Adipose tissue (tissue), 3 donors: ENCODE measurements around the gene KCNA10. TPM values are rescaled to one million over a fixed set of nuclear protein-coding genes. Genes with fewer than 3 reads are reported as not detected.

Source experiments
- H3K27ac ChIP-seq: one replicate; pipeline ENCODE4 v1.5.1; 2013; ENCODE audit warnings: low read depth, low read length
- WGBS, 3 donors: extraction: QIAGEN DNeasy Blood & Tissue Kit; methylation state at CpG; one replicate each; pipeline ENCODE4 v1.1.7; 2013; 5-methylcytosine and 5-hydroxymethylcytosine counted together
- polyA plus RNA-seq, 3 donors: library from polyadenylated mRNA; stranded (reverse); fragments of 200-250 nt; gene quantifications; one replicate each; pipeline ENCODE4 v1.2.3, GENCODE V29; 2013
- donor health status: healthy with polysubstance abuse.
- donor health status: Bipolar disorder and iron deficiency.
- donor health status: healthy.

The KCNA10 gene
- polyA plus RNA-seq, 3 donors: not detected

DNA sequence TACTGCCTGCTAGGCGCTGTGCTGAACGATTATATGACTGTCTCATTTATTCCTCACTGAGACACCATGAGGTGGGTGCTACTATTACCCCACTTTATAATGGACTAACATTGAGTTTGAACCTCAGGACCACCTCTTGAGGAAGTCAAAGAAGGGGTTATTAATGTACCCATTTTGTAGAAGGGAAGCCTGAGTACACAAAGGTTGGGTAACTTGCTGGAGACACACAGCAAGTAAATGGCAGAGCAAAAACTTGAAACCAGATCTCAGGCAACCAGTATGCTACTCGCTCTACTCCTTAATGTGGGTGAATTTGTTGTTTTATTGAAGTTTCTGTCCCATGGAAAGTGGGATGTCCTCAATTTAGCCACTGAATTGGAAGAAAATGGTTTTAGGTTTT, 30.1 kb downstream of the KCNA10 start:
- no peak overlapping the region for H3K27ac ChIP-seq
- 63 to 66% (median 64%) methylated on average over 3 of the region's 3 CpGs for WGBS, 3 donors

GRCh38 chr1:110488161-110488560, 30.8 kb downstream of the KCNA10 start:
- 75 to 83% (median 78%) methylated on average over 12 of the region's 12 CpGs for WGBS, 3 donors

DNA sequence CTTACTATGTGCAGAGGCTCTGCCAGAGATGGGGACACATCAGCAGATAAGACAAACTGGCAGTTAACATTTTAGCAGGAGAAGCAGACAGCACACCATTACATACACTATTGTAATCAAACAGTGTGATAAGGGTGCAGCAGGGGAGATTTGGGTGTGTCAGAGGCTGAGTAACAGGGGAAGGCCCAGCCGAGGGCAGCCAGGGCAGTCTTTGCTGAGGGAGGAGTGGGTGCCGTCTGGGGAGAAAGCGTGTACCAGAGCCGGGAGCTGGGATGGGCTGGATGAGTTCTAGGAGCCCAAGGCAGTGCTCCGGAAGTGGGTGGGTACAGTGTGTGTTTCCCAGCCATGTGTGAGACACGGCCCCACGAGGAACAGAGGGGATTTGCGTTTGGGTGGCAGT, 31.2 kb downstream of the KCNA10 start:
- H3K27ac ChIP-seq: no peak overlapping the region
- WGBS, 3 donors: 45 to 54% (median 49%) methylated on average over 8 of the region's 8 CpGs

More at GRCh38 chr1:110488161-110488560, 30.8 kb downstream of the KCNA10 start:
- no peak overlapping the region for H3K27ac ChIP-seq

DNA sequence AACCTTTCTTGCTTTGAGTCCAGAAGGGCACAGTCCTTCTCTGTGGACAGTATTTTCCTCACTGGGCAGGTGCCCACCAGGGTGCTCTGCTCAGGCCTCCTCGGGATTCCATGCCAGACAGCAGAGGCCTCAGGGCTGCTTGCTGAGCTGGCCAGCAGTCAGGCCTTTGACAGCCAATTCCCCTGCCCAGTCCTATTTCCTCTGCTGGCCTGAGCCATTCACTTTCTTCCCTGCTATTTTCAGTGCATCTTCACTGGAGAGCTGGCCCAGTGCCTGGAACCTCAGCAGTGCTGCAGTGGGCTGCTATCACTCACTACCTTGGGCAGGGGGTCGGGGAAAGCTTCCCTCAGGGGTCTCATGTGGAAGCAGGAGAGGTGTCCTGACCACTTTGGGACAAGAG, 33.2 kb downstream of the KCNA10 start:
- H3K27ac ChIP-seq: no peak overlapping the region
- WGBS, 3 donors: 38 to 71% (median 50%) methylated on average over 2 of the region's 2 CpGs

DNA sequence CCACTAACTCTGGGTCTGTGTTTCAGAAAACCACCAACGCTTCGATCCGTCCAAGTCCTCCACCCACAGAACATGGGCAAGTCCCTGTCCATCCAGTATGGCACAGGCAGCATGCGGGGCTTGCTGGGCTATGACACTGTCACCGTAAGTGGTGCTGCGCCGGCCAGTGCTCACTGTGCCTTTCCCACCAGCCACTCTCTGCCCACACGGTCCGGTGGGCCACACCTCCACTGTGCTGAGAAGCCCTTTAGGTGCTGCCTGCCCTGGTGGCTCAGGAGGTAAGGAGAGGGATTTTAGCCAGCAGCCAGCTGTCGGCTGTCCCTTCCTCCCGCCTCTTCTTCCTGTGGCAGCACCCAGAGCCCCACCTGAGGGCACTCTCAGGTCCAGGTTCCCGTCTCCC, 34.2 kb downstream of the KCNA10 start:
- 84 to 92% (median 88%) methylated on average over 12 of the region's 12 CpGs for WGBS, 3 donors
- no peak overlapping the region for H3K27ac ChIP-seq

DNA sequence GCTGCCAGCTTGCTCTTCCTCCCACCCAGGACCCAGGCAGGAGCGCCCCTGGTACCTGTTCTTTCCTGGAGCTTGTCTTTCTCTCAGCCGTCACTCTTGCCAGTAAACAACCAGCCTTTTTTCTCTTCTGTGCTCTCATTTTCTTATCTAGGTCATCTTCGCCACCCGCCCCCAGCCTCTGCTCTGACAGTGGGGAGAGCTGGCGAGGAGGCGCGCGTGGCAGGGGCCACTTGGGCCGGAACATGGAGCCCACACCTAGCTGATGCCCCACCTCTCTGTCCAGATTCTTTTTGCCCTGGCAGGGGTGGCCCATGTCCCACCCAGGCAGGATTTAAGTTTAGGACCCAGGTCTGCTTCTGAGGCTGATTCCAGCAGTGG, 35.7 kb downstream of the KCNA10 start:
- no peak overlapping the region for H3K27ac ChIP-seq
- WGBS, 3 donors: 55 to 80% (median 73%) methylated on average over 9 of the region's 9 CpGs

DNA sequence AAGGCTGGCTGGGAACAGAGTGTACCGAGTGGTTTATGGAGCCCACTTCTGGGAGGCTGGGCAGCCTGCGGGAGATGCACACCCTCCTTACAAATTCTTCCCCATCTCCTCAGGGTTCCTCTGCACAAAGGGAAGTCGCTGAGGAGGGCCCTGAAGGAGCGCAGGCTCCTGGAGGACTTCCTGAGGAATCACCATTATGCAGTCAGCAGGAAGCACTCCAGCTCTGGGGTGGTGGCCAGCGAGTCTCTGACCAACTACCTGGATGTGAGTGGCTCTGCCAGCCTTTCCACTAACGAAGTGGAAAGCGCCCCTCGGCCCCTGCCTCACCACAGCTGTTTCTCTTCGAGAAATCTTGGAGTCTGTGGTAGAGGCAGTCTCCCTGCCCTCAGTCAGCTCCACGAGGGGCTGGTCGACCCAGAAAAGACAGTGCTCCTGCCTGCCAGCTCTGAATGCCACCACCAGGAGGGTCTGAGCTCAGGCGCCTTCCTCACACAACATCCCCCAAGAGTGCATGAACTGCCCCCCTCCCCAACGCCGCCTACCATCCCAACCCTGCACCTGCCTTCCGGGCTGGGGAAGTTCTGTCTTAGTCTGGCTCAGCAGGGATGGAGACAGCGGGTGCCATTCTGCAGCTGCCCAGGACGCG, 36.2 kb downstream of the KCNA10 start:
- WGBS, 3 donors: 41 to 47% (median 42%) methylated on average over 17 to 18 of the region's 18 CpGs

GRCh38 chr1:110481968-110482623, 36.9 kb downstream of the KCNA10 start:
- WGBS, 3 donors: 48 to 54% (median 53%) methylated on average over 12 of the region's 12 CpGs
- no peak overlapping the region for H3K27ac ChIP-seq

More for the DNA sequence above, 36.2 kb downstream of the KCNA10 start:
- no peak overlapping the region for H3K27ac ChIP-seq

- no peak overlapping the region for H3K27ac ChIP-seq
- WGBS, 3 donors: 54 to 69% (median 59%) methylated on average over 4 of the region's 4 CpGs
Measured at GRCh38 chr1:110480356-110481096, 38.4 kb downstream of the KCNA10 start.

GRCh38 chr1:110478886-110479285, 40.1 kb downstream of the KCNA10 start:
- no peak overlapping the region for H3K27ac ChIP-seq
- WGBS, 3 donors: 88 to 93% (median 90%) methylated on average over 8 of the region's 8 CpGs

GRCh38 chr1:110477967-110478640, 40.9 kb downstream of the KCNA10 start:
- no peak overlapping the region for H3K27ac ChIP-seq
- 66 to 82% (median 80%) methylated on average over 3 of the region's 3 CpGs for WGBS, 3 donors

DNA sequence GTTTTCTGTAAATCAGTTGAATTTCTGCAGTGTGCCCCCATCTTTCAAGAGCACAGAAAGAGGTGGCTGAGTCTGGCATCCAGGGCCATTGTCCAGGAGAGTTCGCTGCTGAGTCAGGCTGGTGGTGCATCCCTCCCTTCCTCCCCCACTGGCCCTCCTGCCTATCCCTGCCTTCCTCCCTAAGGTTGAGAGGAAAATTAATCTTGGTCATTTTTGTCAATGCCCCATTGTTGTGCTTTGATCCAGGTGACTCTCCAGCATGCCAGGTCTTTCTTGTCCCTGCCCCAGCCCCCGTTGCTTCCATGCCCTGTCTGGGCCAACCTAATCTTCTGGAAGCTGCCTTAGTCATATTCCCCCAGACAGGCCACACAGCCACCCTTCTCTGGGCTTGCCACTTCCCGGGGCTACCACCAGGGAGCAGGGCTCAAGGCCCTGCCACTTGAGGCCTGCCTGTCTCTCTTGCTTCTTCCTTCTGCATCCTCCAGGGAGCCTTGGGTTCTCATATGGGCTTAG, 41.5 kb downstream of the KCNA10 start:
- WGBS, 3 donors: 45 to 76% (median 73%) methylated on average over 3 of the region's 3 CpGs
- no peak overlapping the region for H3K27ac ChIP-seq

DNA sequence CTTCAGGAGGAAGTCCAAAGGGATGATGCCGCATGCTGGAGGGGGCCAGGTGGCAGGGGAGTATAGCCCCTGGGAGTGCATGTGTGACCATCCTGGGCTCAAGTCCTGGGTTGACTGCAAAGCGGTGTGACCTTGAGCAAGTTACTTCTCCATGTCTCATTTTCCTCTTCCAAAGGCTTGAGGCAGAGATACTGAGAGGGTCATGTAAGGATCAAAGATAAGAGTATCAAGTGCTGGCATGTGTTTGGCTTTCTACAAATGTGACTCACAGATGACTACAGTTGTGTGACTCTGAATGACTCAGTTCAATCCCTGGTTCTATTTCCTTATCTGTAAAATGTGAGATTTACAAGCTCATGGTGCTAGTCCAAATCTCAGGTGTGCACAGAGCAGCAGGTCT, 41.9 kb downstream of the KCNA10 start:
- H3K27ac ChIP-seq: no peak overlapping the region
- 82 to 90% (median 85%) methylated on average over 2 of the region's 2 CpGs for WGBS, 3 donors

- 42 to 75% (median 42%) methylated on average over 10 of the region's 10 CpGs for WGBS, 3 donors
- no peak overlapping the region for H3K27ac ChIP-seq
Measured at GRCh38 chr1:110476028-110476765, 42.8 kb downstream of the KCNA10 start.

- 90 to 93% (median 91%) methylated on average over 5 of the region's 5 CpGs for WGBS, 3 donors
- H3K27ac ChIP-seq: no peak overlapping the region
Measured at GRCh38 chr1:110475362-110476027, 43.5 kb downstream of the KCNA10 start.

GRCh38 chr1:110474444-110474843, 44.5 kb downstream of the KCNA10 start:
- no peak overlapping the region for H3K27ac ChIP-seq
- 88 to 98% (median 95%) methylated on average over 6 of the region's 6 CpGs for WGBS, 3 donors

DNA sequence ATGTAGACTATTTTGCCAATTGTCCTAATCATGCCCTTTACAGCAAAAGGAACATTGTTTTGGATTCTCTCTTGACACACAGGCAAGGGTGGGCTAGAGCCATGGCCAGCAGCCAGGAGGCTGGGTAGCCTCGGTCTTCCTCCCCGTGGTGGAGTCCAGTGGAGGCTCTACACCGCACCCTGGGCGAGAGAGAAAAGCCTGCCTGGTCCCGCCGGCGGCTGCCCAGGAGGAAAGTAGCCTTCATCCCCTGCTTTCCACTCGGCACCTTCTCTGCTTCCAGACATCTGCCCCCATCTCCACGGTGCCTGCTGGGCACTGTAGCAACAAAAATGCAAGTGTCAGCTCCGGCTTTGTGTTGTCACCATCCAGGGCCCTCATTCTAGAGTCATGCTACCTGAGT, 46.4 kb downstream of the KCNA10 start:
- no peak overlapping the region for H3K27ac ChIP-seq
- WGBS, 3 donors: 77 to 83% (median 80%) methylated on average over 10 of the region's 10 CpGs

GRCh38 chr1:110471131-110471530, 47.8 kb downstream of the KCNA10 start:
- H3K27ac ChIP-seq: no peak overlapping the region
- 61 to 73% (median 68%) methylated on average over 3 of the region's 3 CpGs for WGBS, 3 donors
